GM19351 (cell line): ENCODE data around the gene KLHL29.

Experiments
- ATAC-seq: cut with Tn5 transposase; IDR thresholded peaks from one replicate; pipeline ENCODE4 v1.9.1; 2021; ENCODE audit warnings: mild to moderate bottlenecking, moderate library complexity; ENCODE audit not compliant: unreplicated experiment

KLHL29 gene

DNA sequence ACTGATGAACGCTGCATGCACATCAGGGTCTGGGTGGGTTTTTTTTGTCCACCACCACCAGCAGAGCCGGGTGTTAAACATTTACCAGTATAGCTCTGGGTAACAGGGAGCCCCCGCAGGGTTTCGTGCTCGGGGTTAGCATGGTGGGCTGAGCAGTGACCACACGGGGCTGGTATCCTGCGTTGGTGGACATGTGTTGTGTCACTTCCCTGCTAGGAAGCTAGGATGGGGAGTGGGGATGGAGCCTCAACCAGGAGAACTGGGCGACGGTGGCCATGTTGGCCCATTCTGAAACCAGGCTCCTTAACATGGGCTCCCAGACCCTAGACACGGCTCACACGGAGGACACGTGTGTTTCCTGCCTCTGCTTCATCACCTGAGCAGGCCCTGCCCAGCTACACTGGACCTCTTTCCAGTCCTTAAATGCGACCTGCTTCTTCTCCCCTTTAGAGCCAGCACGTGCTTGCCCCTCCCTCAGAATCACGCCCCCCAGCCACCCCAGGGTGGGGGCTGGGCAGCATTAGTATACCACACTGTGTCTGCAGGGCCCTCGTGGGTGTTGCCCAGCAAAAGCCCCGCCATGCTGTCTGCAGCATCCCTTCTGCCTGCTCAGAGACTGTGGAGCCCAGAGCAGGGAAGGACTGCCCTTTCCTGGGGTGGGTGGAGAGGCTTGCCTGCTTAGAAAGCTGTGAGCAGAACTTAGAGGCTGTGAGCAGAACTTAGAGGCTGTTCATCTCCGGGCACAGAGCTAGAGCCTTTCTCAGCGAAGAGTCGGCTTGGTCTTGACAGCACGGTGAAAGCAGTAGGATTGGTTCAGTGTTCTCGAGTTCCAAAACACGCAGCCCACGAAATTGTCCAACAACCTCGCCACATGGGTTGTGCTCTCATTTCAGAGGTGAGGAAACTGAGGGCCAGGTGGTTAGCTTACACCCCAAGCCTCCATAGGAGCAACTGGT lies 142.1 kb downstream of the KLHL29 start:
- no peak for ATAC-seq

DNA sequence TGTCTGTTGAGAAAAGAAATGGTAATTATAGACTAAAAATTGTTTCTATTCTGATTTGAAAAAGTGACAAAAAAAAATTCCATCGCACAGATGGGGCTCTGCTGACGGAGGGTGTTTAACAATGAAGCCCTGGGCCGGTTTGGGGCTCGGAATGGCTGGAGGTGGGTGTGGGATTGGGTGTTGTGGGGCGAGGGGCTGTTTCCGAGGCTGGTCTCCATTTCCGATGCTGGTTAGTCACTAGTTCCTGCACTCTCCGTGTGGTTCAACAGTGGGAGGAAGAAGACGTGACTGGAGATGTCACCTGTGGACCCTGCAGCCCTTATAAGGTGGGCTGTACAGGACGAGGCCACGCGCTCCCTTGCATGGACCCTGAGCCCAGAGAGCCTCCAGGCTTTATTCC lies 143.2 kb downstream of the KLHL29 start:
- no peak for ATAC-seq

DNA sequence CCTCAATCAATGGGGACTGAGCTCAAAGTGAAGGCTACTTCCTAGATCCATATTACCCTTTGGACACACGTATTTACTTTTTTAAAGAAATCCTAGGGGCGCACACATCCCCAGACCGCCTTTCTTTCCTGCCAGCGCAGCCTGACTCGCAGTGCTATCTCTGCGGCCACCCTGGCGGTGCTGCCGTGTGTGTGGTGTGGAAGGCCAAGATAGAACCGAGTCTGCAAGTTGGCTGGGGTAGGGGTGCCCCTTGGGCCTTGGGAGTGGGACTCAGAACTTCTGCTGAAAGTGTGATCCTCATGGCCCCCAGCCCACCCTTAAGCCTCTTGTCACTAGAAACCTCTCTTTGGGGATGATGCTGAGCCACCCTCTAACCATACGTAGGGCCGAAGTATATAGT lies 143.7 kb downstream of the KLHL29 start:
- no peak for ATAC-seq

DNA sequence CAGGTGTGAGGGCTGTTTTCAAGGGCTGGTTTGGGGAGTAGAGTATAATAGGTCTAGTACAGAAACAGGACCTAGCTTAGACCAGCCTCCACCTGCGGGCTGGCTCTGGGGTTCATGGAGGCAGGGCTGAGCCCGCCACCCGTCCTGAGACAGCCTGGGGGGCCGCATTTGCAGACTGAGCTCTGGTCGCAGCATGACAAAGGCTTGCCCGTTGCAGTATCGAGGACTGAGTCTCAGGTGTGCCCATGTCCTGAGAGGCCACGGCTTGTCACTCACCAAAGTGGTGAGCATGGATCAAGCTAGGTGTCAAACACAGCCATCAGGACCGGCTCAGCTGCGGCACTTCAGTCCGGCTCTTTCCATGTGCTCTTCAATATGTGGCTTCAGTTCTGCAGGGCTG lies 144.7 kb downstream of the KLHL29 start:
- no peak for ATAC-seq

DNA sequence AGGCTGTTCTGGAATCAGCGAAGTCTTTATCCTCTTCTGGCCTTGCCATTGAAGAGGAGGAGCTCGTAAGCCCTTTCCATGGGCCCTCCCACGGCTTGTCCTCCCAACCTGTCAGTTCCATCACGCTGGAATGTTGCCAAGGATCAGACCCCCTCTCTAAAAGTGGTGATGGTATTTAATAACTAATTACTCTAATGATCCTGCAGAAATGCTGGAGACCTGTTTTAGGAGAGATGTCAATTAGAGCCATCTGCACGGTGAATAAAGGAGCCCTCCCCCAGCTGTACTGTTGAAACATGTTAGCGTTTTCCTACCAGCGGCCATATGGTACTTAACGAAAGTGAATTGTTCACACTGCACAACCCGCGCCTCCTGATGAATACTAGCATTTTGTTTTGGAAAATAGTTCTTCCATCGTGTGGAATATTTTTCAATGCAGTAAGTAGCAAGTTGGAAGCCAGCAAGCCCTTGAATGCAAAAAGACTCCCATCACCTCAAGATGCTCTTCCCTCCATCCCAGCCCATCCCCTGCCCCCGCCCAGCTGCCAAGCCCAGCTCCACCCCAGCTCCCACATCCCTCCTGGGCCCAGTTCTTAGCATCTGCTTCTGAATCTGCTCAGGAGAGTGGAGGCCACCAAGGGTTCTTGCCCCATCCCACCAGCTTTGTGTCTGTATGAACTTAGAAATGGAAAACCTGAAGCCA lies 145.4 kb downstream of the KLHL29 start:
- no peak for ATAC-seq

DNA sequence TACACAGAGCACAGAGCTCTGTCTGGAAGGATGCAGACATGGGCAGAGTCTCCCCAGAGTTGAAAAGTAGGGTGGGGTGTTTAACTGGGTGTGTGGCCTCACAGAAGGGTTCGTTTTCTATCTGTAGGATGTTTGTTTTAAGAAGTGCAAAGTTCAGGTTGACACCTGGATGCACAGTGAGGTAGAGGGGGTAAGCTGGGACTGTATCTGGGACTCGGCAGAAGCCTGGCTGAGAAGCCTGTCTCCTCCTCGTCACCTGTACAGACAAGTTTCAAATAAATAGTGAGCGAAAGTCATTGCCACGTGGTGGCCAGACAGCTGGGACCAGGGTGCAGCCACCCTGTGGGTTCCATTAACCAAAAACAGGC lies 145.9 kb downstream of the KLHL29 start:
- ATAC-seq, result no peak

DNA sequence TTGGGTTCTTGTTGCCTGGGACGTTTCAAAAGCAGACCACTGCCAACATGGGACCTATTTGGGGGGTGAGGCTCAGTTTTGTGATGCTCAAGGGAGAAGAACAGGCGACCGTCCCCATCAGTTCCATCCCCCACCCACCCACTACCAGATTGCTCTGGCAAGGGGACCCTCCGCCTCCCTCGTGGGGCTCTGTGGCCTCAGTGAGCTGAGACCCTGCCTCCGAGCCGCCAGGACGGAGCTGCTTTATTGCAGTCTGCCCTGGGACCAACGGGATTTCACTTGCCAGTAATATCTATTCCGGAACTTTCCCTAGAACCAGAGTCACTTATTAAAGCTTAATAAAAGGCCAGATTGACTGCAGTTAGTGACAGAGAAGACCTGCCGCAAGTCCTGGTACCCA lies 146.3 kb downstream of the KLHL29 start:
- ATAC-seq, result no peak

DNA sequence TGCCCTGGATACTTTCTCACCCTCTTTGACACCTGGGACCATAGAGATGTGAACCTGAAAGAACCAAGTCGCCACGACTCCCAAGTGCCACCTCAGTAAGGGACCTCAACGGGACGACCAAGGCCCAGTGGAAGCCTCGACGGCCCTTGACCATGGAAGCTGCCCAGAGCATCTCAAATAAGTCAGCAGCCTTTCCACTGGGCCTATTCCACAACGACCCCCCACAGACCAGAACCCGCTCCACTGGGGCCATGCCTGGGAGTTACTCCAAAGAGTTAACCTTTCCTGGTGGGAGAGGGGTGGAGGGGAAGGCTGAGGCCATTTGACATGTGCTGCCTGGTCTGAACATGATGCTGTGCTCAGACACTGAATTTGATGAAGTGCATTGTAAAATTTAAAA lies 146.9 kb downstream of the KLHL29 start:
- no peak for ATAC-seq

DNA sequence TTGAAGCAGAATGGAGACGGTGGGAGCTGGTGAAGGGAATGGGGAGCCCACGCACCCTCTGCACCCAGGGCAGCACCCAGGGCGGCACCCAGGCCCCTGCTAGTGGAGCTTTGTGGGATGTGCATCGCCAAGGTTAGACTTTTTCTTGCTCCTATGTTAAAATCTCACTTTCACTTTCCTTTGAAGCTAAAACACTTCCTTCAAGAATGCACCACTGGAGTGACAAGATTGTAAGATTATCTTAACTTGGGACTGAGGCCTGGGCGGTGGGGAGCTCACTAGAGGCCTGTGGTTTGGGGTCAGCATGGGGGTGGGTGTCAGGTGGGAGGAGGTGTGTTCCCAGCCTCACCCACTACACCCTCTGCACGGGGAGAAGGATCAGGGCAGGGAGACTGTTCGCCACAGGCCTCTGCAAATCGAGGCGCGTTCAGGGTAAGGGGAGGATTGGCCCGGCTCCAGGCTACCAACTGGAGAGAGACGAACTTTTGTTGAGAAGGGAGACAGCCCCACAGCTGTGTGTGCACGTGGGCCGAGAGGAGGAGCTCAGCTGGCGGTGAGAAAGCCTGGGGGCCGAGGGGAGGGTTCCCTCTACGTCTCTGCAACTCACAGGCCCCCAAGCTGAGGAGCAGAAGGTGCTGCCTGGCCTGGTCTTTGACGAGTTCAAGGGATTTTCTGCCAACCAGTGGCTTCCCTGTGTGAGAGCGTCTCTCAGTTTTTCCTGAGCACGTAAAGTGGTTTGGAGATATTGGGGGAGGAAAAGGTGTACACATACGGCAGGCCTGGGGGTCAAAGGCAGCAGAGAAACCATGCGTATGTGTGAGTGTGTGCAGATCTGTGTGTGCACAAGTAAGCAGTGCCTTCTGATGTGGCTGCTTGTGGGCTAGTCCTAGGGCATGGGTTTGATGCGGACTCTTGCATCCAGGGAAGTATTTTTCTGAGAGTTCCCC lies 147.7 kb downstream of the KLHL29 start:
- ATAC-seq, result peak; percentile 72

DNA sequence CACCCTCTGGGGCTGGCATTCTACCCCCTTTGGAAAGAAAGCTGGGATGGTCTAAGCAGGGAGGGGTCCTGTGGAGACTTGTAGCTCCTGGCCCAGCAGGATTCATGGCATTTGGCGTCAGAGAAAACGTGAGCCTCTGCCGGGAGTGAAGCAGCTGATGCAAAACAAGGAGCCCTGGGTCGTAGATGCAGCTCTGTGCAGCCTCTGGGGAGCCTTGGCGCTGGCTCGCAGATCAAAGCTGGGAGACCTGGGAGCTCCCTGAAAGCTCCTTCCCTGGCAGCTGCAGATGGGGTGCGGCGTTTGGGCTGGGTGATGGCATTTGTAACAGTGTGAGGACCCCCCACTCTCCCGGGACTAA lies 148.3 kb downstream of the KLHL29 start:
- no peak for ATAC-seq

DNA sequence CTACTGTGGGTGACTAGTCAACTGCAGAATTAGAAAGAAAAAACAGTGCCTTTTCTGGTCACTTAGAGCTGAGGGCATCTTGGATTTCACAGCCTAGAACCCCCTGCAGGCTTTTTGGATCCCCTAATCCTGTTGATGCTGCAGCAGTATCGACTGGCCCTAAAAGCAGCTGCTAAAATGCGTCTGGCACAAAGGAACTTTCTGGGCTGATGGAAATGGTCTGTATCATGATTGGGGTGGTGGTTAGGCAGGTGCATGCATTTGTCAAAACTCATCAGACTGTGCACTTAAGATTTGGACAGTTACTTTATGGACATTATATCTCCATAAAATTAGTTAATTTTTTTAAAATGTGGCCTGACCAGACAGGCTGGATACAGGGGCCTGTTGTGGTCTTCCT lies 149.8 kb downstream of the KLHL29 start:
- no peak for ATAC-seq

DNA sequence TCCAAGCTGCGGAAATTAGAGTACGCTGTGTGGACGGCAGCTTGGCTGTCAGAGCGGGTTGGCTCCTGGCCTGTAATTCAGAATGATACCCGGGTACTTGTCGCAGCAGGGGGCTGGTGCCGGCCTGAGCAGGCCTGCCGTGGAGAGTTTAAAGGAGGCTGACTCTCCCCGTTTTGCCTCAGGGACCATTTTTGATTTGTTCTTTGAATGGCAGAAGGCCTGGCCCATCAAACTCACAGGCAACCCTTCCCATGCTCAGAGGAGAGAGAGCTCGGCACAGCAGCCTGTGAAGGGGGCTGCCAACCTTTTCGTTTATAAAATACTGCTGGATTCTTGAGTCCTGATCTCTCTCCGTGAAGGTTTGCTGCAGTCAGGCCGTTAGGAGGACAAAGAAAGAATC lies 151.3 kb downstream of the KLHL29 start:
- ATAC-seq, result no peak

DNA sequence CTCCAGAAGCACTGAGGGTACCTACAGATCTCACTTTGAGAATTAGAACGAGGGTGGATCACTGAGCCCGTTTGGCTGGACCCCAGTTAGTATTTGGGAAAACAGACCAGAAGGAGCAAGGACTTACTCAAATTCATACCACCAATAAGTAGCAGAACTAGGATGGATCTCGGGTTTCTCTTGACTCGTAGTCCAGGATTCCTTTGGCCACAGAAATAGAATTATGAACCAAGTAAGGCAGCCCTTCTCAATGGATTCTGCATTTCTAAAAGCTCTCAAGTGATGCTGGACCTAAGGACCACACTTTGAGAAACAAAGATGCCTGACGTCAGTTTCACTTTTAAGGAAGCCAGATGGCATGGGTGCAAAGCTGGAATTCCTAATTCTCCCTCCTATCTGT lies 153.0 kb downstream of the KLHL29 start:
- ATAC-seq, result no peak

DNA sequence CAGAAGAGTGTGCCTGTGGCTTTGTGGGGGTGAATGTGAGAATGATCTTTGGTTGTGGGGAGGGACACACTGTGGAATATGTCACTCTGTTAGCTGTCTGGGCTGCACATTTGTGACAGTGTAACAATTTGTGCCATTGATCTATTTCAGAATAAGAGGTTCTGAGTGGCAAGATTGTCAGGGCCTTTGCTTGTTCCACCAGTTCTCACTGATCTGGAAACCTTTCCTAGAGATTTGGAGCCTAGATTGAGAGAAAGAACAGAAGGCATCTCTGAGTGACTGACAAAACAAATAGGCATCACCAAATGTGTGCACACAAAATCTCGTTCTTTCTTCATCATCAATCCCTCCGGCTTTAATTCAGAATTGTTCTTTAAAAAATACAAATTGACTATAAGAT lies 153.6 kb downstream of the KLHL29 start:
- ATAC-seq, result no peak

DNA sequence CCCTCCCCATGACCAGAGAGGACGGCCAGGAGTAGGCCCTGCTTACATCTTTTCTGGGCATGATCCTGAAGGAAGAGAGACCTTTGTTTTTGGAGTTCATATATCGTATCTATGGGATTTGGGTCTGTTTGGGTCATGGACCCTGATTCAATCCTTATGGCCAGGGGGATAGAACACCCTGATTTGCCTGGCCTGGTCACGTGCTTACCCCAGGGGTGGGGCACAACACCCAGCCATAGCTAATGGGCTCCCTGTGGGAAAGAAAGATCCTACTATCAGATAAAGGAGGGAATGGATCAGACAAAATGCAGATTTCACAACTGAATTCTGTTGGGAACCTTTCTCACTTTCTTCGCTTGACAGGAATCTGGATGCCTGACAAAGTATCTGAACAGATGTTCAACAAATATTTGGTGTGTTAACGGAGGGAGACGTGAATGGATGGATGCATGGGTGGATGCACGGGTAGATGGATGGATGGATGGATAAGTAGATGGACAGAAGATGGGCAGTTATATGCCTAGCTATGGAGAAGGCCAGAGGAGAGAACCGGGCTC lies 155.9 kb downstream of the KLHL29 start:
- ATAC-seq, result no peak

DNA sequence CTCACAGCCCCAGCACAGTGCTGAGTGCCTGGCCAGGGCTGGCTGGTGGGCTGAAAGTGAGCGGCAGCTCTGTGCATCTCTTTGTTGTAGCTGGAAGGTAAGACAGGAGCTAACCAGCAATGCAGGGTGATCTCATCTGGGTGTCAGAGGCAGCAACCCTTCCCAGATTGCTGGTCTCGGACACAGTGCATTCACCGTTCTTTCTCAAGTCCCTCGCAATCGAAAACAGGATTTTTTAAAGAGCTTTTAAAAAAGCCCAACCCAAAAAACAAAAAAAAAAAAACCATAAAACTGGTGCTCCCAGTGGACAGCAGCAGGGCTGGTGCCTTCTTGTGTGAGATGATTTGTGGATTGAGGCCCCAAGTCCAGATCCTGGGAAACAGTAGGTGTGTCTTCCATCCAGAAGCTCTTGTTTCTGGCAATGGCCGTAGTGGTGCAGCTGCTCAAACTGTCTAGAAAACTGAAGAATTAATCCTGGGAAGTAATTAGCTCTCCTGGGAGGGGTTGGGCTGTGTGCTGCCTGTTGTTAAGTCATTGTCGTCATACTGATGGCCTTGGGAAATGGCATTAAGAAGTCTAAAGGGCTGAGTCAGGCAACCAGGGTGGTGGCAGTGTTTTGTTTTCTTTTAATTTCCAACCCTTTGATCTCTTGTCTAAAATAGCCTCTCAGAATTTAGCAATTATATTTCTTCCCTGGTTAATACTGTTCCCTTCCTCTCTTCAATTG lies 156.7 kb downstream of the KLHL29 start:
- no peak for ATAC-seq

DNA sequence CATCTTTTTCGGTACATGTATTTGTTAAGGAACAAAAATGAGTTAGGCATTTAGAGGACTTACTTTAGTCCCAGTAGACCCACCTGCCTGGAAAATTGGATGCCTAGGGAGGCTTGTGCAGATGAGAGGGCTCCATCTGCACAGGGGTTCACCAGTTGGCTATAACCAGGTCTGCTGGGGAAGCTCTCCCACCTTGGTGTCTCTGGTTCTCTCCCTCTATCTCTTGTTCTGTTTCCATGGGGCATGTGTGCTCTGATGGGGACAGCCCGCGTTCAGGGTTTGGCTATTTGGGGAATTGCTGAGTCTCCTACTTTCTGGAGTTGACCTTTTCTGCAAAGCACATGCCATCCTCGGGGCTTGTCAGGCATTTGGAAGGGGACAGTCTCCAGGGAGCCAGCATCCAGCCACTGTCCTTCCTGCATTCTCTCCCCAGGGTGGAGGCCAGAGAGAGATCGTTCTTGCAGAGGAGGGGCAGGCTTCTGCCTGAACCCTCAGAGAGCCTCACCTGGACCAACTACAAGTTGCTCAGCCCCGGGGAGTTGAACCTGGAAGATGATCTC lies 157.3 kb downstream of the KLHL29 start:
- ATAC-seq, result no peak

DNA sequence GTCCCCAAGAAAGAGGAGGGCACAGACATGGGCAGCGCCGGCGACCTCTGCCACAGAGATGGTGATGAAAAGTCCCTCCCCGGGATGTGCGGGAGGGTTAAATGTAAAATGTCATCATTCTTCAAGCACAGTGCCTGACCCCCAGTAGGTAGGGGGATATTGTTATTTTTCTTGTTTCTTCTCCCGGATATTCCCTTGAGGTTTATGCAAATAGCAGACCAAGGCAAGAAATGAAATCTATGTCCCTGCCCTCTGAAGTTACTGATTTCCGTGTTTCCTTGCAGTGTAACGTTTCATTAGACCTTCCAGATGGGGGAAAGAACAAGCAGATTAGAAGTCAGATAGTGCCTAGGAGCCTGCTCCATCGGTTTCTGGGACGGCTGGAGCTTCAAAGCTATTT lies 158.3 kb downstream of the KLHL29 start:
- ATAC-seq, result no peak

DNA sequence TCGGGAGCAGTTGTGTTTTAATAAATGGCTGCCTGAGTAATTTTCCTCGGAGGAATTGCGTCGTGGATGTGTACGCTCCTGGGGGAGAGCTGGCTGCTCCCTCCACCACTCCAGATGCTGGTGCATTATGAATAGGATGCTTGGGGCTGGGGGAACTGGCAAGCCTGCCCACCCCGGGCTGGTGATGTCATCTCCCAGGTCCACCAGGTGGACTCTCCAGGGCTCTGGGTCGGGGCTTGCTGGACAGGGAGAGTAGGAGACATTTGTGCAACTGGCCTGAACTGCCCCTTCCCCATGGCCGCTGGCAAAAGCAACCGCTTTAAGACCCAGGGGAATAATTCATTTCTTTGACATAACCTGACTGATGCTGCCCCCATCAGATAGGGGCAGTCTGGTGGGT lies 158.7 kb downstream of the KLHL29 start:
- no peak for ATAC-seq
